Testis (tissue), 3 donors: ENCODE data around the gene OMA1. TPM values are rescaled to one million over a fixed set of nuclear protein-coding genes. Genes with fewer than 3 reads are reported as not detected.
"Not testable (repeated sequence)": the region's sequence is repeated elsewhere in the genome, so short reads cannot be mapped to it uniquely, and the experiment has no call there.

Experiments used
- DNase-seq: peaks from one replicate; pipeline ENCODE4 v3.0.0-alpha.2; 2019
- H3K27ac ChIP-seq, 2 donors: fragments of 200-600 bp; sonication (generic); one replicate each; pipeline ENCODE4 v1.5.1; 2019
- H3K27me3 ChIP-seq: fragments of 200-600 bp; sonication (generic); one replicate; pipeline ENCODE4 v1.5.1; 2019
- H3K36me3 ChIP-seq: fragments of 200-600 bp; sonication (generic); one replicate; pipeline ENCODE4 v1.5.1; 2017; ENCODE audit warnings: low read depth; ENCODE audit errors: missing control alignments
- H3K4me1 ChIP-seq: fragments of 200-600 bp; sonication (generic); one replicate; pipeline ENCODE4 v1.5.1; 2019
- H3K4me3 ChIP-seq, 2 donors: fragments of 200-600 bp; sonication (generic); one replicate each; pipeline ENCODE4 v1.5.1; 2017 to 2019
- H3K9me3 ChIP-seq: fragments of 200-600 bp; sonication (generic); one replicate; pipeline ENCODE4 v1.5.1; 2017
- POLR2A ChIP-seq: fragments of 450-650 bp; IDR thresholded peaks from one replicate; pipeline ENCODE4 v1.6.1; 2017; ENCODE audit warnings: antibody characterized with exemption, mild to moderate bottlenecking, moderate library complexity
- WGBS, 2 donors: methylation state at CpG; one replicate each; pipeline ENCODE4 v1.1.5; 2018; 5-methylcytosine and 5-hydroxymethylcytosine counted together
- intact Hi-C: fragments of 100-400 bp; cut with DNase I; formaldehyde crosslinking; loops from one replicate; pipeline ENCODE4 v1.15.1; 2023; ENCODE audit warnings: low total_unique reads
- polyA plus RNA-seq: library from polyadenylated mRNA; stranded (reverse); fragments of 350-450 nt; fragmentation: Illumina TruSeq; extraction: RNeasy Lipid Tissue Mini Kit (QIAGEN cat#74804); gene quantifications from one replicate; pipeline ENCODE4 v1.2.3, GENCODE V29; 2014; ENCODE audit warnings: low read depth, low replicate concordance; ENCODE audit not compliant: insufficient read depth
- total RNA-seq, 2 donors: library from RNA; depleted of rRNA; stranded (reverse); fragments of >200 nt; gene quantifications; one replicate each; pipeline ENCODE4 v1.2.3, GENCODE V29; 2016
- TF ChIP-seq, protein P1 (sequence below), 3 experiments: fragments of 450-650 bp in 2 of 3; fragments of 200-600 bp in 1 of 3; sonication (generic) in 1 of 3; IDR thresholded peaks; one replicate each; pipeline ENCODE4 v1.5.1; 2016 to 2019; ENCODE audit warnings: antibody characterized with exemption in 3 of 3, mild to moderate bottlenecking in 2 of 3, moderate library complexity in 1 of 3

Gene OMA1
- total and polyA plus RNA-seq, 3 donors from 2014 or later: 10.9 to 24.7 (median 22.1) TPM

DNA sequence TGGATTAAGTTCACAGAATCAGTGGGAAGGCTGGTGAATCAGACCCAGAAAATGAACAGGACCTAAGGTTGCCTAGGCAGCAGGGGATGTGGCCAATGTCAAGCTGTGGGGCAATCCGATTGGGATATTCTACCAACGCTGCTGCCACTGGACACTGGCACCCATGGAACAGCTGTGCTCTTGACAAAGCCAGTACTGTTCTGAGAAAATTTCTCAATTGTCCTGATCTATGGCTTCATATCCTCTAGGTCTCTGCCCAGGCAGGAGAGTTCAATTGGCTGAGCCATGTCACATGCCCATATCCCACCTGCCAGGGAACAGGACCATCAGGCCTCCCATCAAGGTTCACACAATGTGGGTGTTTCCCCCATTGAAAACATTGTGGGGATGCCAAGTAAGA is 24.3 kb upstream of the OMA1 start:
- TF ChIP-seq POLR2A: no peak
- H3K27me3 ChIP-seq: no peaks in the 10 kb centered on the region
- no peaks in the 10 kb centered on the region for H3K36me3 ChIP-seq
- H3K9me3 ChIP-seq: no peaks in the 10 kb centered on the region
- intact Hi-C loops: no loop called here
- H3K4me3 ChIP-seq: no peak overlapping the region
- peaks cover under 1% of the 10 kb centered on the region for H3K4me1 ChIP-seq
- DNase-seq: no peak
- H3K27ac ChIP-seq: no peak overlapping the region
- 86 to 89% methylated on average over 2 of the region's 2 CpGs for WGBS, 2 donors

DNA sequence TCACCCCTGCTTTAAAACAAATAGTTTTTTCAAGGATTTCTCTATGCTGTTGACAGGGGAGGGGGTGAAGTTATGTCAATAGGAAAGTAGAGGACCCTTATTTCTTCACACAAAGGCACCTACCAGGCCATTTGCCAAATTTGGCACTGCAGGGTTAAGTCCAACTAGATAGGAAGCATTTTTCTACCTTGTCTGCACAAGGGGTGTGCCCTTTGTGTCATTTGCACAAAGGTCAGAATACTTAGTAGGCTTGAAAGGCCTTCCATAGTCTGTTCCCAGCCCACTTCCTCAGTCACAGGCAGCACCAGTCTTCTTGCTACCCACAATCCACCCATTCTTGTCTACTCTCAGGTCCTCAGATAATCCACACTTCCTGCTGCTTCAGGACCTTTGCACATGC is 23.6 kb upstream of the OMA1 start:
- Histone ChIP-seq H3K36me3 (no peaks in the 10 kb centered on the region), H3K4me1 (no peaks in the 10 kb centered on the region), H3K27ac (no peak overlapping the region), H3K9me3 (no peaks in the 10 kb centered on the region), H3K4me3 (no peak overlapping the region), H3K27me3 (no peaks in the 10 kb centered on the region)
- DNase-seq: no peak
- TF ChIP-seq, protein P1, sequence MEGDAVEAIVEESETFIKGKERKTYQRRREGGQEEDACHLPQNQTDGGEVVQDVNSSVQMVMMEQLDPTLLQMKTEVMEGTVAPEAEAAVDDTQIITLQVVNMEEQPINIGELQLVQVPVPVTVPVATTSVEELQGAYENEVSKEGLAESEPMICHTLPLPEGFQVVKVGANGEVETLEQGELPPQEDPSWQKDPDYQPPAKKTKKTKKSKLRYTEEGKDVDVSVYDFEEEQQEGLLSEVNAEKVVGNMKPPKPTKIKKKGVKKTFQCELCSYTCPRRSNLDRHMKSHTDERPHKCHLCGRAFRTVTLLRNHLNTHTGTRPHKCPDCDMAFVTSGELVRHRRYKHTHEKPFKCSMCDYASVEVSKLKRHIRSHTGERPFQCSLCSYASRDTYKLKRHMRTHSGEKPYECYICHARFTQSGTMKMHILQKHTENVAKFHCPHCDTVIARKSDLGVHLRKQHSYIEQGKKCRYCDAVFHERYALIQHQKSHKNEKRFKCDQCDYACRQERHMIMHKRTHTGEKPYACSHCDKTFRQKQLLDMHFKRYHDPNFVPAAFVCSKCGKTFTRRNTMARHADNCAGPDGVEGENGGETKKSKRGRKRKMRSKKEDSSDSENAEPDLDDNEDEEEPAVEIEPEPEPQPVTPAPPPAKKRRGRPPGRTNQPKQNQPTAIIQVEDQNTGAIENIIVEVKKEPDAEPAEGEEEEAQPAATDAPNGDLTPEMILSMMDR (IDR thresholded peaks at IDR 0.05): no peak
- no peak for TF ChIP-seq POLR2A
- intact Hi-C loops: no loop called here

DNA sequence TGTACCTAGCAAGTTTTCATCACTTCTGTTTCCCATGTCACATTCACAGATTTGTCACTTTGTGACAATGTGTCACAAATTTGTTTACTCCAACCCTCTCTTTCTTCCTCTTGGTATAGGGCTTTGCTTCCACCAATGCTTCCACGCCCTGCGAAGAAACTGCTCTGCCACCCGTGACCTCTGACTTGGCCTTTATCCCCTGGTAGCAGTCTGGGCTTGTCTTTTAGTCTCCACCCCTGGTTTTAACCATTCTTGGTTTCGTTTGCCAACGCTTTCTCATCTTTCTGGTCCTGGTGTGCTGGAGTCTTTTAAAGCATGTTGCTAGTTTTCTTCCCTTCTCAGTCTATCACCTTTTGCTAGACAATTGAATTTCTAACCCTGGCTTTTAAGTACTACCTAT is 22.4 kb upstream of the OMA1 start:
- Histone ChIP-seq H3K9me3 (no peaks in the 10 kb centered on the region), H3K27me3 (no peaks in the 10 kb centered on the region), H3K4me3 (no peak overlapping the region), H3K27ac (no peak overlapping the region), H3K4me1 (no peaks in the 10 kb centered on the region), H3K36me3 (no peaks in the 10 kb centered on the region)
- no peak for DNase-seq
- intact Hi-C loops: no loop called here
- TF ChIP-seq, protein P1 (IDR thresholded peaks at IDR 0.05): no peak
- TF ChIP-seq POLR2A: no peak
- whole genome bisulfite sequencing, 2 donors: 82% methylated on average over 5 of the region's 5 CpGs

DNA sequence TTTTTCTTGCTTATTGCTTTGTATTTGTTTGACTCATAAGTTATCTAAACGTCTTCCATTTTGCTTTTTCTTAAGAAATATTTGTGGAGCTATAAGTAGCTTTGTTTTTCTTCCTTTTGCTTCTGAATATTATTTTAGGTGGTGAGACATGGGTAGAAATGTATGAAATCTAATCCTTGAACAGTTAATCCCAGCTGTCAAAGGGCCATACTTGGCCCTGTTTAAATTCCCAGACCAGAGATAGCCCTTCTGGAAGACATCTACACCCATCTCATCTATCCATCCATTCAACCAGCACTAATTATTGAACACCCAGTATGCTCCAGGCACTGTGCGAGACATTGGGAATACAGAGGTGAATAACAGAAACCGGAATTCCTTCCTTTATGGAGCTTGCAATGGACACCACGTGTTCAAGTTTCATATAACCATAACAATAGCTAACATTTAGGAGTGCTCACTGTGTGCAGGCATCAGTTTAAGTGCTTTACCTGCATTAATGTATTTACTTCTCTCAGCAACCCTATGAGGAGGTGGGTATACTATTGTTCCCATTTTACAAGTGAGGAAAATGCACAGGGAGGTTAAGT is 21.8 kb upstream of the OMA1 start:
- intact Hi-C loops: no loop called here
- Histone ChIP-seq H3K9me3 (no peaks in the 10 kb centered on the region), H3K27ac (no peak overlapping the region), H3K4me1 (no peaks in the 10 kb centered on the region), H3K36me3 (no peaks in the 10 kb centered on the region), H3K27me3 (no peaks in the 10 kb centered on the region), H3K4me3 (no peak overlapping the region)
- DNase-seq: no peak
- 78 to 83% methylated on average over 4 of the region's 4 CpGs for WGBS, 2 donors
- TF ChIP-seq POLR2A: no peak
- TF ChIP-seq, protein P1 (IDR thresholded peaks at IDR 0.05): no peak

DNA sequence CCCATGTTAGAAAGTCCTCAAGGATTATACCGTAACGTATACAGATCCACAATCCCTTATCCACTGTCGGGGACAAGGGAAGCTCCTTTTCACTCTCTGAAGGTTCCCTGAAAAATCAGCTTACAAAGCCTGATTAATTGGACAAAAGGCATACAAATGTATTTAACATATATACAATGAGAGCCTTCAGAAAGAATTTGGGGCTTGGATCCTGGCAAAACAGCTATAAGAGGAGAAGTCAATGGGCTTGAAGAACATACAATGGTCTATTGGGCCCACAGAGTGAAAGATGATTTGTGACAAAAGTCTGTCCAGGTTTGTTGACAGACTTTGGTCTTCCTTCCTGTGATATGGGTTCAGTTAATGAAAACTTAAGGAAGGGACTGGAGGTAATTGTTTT is 19.8 kb upstream of the OMA1 start:
- no peaks in the 10 kb centered on the region for H3K9me3 ChIP-seq

DNA sequence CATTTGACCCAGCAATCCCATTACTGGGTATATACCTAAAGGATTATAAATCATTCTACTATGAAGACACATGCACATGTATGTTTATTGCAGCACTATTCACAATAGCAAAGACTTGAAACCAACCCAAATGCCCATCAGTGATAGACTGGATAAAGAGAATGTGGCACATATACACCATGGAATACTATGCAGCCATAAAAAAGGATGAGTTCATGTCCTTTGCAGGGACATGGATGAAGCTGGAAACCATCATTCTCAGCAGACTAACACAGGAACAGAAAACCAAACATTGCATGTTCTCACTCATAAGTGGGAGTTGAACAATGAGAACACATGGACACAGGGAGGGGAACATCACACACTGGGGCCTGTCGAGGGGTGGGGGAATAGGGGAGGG is 17.2 kb upstream of the OMA1 start:
- H3K4me1 ChIP-seq, intact Hi-C loops, H3K27ac ChIP-seq, DNase-seq, H3K4me3 ChIP-seq, H3K27me3 ChIP-seq, H3K36me3 ChIP-seq, H3K9me3 ChIP-seq: not testable (repeated sequence)
- WGBS, 2 donors: 83 to 89% methylated on average over 1 of the region's 1 CpG

More for the DNA sequence above, 19.8 kb upstream of the OMA1 start:
- Histone ChIP-seq H3K27ac (no peak overlapping the region), H3K27me3 (no peaks in the 10 kb centered on the region), H3K4me3 (no peak overlapping the region), H3K36me3 (no peaks in the 10 kb centered on the region), H3K4me1 (no peaks in the 10 kb centered on the region)
- intact Hi-C loops: no loop called here
- 95% methylated on average over 3 of the region's 3 CpGs for WGBS, 2 donors
- TF ChIP-seq, protein P1 (IDR thresholded peaks at IDR 0.05): no peak
- TF ChIP-seq POLR2A: no peak
- no peak for DNase-seq
